Skeletal muscle tissue (tissue), 4 donors: Measurements from ENCODE around the gene YAE1. TPM values are rescaled to one million over a fixed set of nuclear protein-coding genes. Genes with fewer than 3 reads are reported as not detected.
A peak's percentile ranks its signal among the peaks of the same experiment; 100 is the strongest.

Source experiments
- H3K27ac ChIP-seq: one replicate; pipeline ENCODE4 v1.7.0; 2013; ENCODE audit warnings: mild to moderate bottlenecking, low read depth, low read length, inconsistent platforms
- H3K27me3 ChIP-seq, 3 donors: one replicate each; pipeline ENCODE4 v1.7.0; 2013; ENCODE audit warnings: low read length in 3 of 3; ENCODE audit not compliant: control insufficient read depth in 3 of 3, insufficient read depth in 3 of 3
- H3K36me3 ChIP-seq, 3 donors: one replicate each; pipeline ENCODE4 v1.7.0; 2013; ENCODE audit warnings: low read length in 3 of 3; ENCODE audit not compliant: control insufficient read depth in 3 of 3, insufficient read depth in 3 of 3
- H3K4me1 ChIP-seq, 3 donors: one replicate each; pipeline ENCODE4 v1.7.0; 2013; ENCODE audit warnings: low read length in 3 of 3, mild to moderate bottlenecking in 3 of 3; ENCODE audit not compliant: control insufficient read depth in 3 of 3, insufficient read depth in 3 of 3
- H3K4me3 ChIP-seq, 3 donors: one replicate each; pipeline ENCODE4 v1.7.0; 2013; ENCODE audit warnings: low read length in 3 of 3
- H3K9ac ChIP-seq, 3 donors: one replicate each; pipeline ENCODE4 v1.7.0; 2013; ENCODE audit warnings: low read length in 3 of 3, mild to moderate bottlenecking in 3 of 3, moderate library complexity in 2 of 3, low read depth in 1 of 3
- H3K9me3 ChIP-seq, 3 donors: one replicate each; pipeline ENCODE4 v1.7.0; 2013; ENCODE audit warnings: low read length in 3 of 3; ENCODE audit not compliant: control insufficient read depth in 3 of 3
- total RNA-seq: library from RNA; depleted of rRNA; stranded (reverse); fragments of >200 nt; gene quantifications from one replicate; pipeline ENCODE4 v1.2.3, GENCODE V29; 2014
- donor health status: Osteomylitis.

YAE1 gene
- total RNA-seq, result 15.7 TPM

DNA sequence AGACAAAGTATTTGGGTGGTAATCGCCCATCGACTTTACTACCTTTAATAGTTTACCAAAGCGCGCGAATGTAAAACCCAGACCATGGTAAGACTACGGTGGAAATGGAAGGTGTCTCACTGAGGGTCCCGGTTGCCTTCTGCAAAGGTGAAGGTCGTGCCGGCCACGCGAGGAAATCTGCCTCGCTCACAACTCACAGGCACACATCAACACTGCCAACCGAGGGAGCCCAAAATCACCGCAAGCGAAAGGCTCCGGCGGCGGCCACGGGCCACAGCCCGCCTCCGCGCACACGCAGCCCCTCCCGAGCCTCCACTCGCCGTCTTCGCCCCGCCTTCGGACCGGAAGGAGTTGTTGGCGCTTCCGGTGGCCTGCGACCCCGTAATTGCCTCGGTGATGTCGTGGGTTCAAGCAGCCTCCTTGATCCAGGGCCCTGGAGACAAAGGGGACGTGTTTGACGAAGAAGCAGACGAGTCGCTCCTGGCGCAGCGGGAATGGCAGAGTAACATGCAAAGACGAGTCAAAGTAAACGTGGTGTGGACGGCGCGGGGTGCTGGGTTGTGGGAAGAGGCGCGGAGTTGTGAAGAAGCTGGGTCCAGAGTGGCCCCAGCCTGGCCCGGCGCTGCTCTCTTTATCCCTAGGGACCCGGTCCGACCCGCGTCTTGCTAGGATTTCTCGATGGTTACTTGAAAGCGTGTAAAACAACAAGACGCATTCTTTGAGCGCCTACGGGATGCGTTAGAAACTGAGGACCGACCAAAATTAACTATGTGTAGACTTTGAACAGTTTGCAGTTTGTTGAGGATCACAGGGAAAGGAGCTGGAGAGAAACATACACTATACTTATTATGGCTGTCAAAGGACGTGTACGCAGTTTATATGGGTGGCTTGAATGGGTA lies at the start of gene YAE1:
Gene YAE1 (plus strand): TSS at position 382 of the 899 bp plus-strand sequence. CDS start 15 bp downstream, at position 397.
- Histone ChIP-seq H3K27me3 (no peaks in the 10 kb centered on the region), H3K27ac (peak within 1 kb of the TSS; percentile 59), H3K36me3 (peaks cover 0 to 10% (median 6%) of the 10 kb centered on the region in 3 donors), H3K9me3 (no peaks in the 10 kb centered on the region), H3K4me1 (peaks cover 3 to 8% (median 5%) of the 10 kb centered on the region in 3 donors), H3K9ac (peak within 1 kb of the TSS; percentile 84 to 97 (median 93)), H3K4me3 (peak within 1 kb of the TSS; percentile 99)

- Histone ChIP-seq H3K27me3 (peaks cover 0 to 3% (median 0%) of the 10 kb centered on the region in 3 donors), H3K4me3 (no peak overlapping the region), H3K9me3 (no peaks in the 10 kb centered on the region), H3K27ac (no peak overlapping the region), H3K4me1 (no peaks in the 10 kb centered on the region), H3K36me3 (no peaks in the 10 kb centered on the region), H3K9ac (no peak overlapping the region)
Observed at GRCh38 chr7:39516498-39516897, 49.7 kb upstream of the YAE1 start.

DNA sequence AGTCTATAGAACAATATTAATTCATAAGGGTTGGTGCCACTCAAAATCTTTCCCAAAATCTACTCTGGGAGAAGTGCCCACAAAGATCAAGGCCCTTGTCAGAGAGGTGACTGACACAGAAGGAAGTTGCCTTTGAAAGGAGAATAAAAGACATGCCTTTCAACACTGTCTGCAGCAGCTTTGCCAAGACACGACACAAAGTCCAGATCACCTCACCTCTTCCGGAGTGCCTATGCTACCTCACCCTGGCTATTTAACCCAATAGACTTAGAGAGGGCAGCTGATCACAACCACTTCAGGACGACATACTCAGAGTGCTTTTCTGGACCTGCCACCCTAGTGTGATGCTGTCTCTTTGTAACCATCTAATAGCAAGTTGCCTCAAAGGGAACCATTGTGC lies 49.0 kb upstream of the YAE1 start:
- no peaks in the 10 kb centered on the region for H3K9me3 ChIP-seq
- H3K27me3 ChIP-seq, result peaks cover 0 to 3% (median 0%) of the 10 kb centered on the region in 3 donors
- H3K36me3 ChIP-seq, result no peaks in the 10 kb centered on the region
- no peak overlapping the region for H3K27ac ChIP-seq
- H3K4me3 ChIP-seq, result no peak overlapping the region
- H3K9ac ChIP-seq, result no peak overlapping the region
- no peaks in the 10 kb centered on the region for H3K4me1 ChIP-seq

DNA sequence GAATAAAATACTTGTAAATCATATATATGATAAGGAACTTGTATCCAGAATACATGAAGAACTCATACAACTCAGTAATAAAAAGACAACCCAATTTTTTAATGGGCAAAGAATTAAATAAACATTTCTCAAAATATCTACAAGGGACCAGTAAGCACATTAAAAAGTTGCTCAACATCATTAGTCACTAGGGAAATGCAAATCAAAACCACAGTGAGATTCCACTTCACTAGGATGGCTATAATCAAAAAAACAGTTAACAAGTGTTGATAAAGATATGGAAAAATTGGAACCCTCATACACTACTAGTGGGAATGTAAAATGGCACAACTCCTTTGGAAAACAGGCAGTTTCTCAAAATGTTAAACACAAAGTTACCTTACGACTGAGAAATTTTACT lies 40.3 kb upstream of the YAE1 start:
- H3K27ac ChIP-seq, result no peak overlapping the region
- no peak overlapping the region for H3K9ac ChIP-seq
- no peaks in the 10 kb centered on the region for H3K36me3 ChIP-seq
- H3K4me3 ChIP-seq, result no peak overlapping the region
- peaks cover 0 to 3% (median 0%) of the 10 kb centered on the region in 3 donors for H3K27me3 ChIP-seq
- no peaks in the 10 kb centered on the region for H3K9me3 ChIP-seq
- no peaks in the 10 kb centered on the region for H3K4me1 ChIP-seq

DNA sequence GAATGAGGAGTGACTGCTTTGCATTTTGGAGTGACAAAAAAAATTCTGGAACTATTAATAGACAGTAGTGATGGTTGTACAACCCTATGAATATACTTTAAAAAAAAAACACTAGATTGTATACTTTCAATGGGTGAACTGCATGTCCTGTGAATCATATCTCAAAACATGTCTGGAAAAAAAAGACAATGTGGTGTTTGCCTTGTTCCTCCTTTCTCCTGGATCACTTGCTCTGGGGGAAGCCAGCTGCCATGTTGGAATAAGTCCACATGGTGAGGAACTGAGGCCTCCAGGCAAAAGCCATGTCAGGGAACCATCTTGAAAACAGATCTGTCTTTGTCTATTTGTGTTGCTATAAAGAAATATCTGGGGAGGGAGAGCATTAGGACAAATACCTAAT lies 39.5 kb upstream of the YAE1 start:
- Histone ChIP-seq H3K36me3 (no peaks in the 10 kb centered on the region), H3K9me3 (no peaks in the 10 kb centered on the region), H3K9ac (no peak overlapping the region), H3K27ac (no peak overlapping the region), H3K27me3 (peaks cover 0 to 3% (median 0%) of the 10 kb centered on the region in 3 donors), H3K4me3 (no peak overlapping the region), H3K4me1 (no peaks in the 10 kb centered on the region)

DNA sequence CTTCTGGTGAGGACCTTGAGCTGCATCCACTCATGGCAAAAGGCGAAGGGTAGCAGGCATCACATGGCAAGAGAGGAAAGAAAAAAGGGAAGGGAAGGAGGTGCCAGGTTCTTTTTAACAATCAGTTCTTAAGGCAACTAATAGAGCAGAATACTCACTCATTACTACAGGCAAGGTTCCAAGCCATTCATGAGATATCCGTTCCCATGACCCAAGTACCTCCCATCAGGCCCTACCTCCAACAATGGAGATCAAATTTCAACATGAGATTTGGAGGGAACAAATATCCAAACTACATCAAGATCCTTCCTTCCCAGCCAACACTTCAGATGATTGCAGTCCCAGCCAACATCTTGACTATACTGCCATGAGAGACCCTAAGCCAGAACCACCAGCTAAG lies 38.9 kb upstream of the YAE1 start:
- H3K9me3 ChIP-seq, result no peaks in the 10 kb centered on the region
- H3K36me3 ChIP-seq, result no peaks in the 10 kb centered on the region
- H3K27me3 ChIP-seq, result peaks cover 0 to 3% (median 0%) of the 10 kb centered on the region in 3 donors
- H3K4me1 ChIP-seq, result no peaks in the 10 kb centered on the region
- H3K9ac ChIP-seq, result no peak overlapping the region
- H3K4me3 ChIP-seq, result no peak overlapping the region
- no peak overlapping the region for H3K27ac ChIP-seq

- Histone ChIP-seq H3K4me1 (no peaks in the 10 kb centered on the region), H3K27me3 (peaks cover 0 to 3% (median 0%) of the 10 kb centered on the region in 3 donors), H3K36me3 (no peaks in the 10 kb centered on the region), H3K9ac (no peak overlapping the region), H3K27ac (no peak overlapping the region), H3K4me3 (no peak overlapping the region), H3K9me3 (no peaks in the 10 kb centered on the region)
Observed at GRCh38 chr7:39527951-39528350, 38.3 kb upstream of the YAE1 start.

- no peak overlapping the region for H3K9ac ChIP-seq
- H3K4me1 ChIP-seq, result no peaks in the 10 kb centered on the region
- no peak overlapping the region for H3K27ac ChIP-seq
- H3K27me3 ChIP-seq, result peaks cover 0 to 3% (median 0%) of the 10 kb centered on the region in 3 donors
- no peak overlapping the region for H3K4me3 ChIP-seq
- no peaks in the 10 kb centered on the region for H3K9me3 ChIP-seq
- H3K36me3 ChIP-seq, result no peaks in the 10 kb centered on the region
Observed at GRCh38 chr7:39528849-39529248, 37.4 kb upstream of the YAE1 start.

DNA sequence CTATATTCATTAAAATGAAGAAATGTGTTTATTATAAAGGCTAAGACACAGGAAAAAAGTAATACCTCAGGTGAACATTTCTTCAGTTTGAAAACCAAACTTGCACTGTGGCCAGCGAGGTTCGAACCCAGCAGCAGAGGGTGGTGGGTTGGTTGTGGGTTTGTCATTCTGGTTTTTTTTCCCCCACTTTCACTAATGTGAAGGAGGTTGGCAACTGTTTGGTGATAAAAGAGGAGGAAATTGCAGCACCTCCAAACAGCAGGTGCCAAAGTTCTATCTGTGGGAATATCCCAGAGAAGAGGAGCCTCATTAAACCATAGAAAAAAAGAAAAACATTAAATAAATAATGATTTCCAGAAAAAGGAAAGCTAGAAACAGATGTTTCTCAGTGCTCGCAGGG lies 36.6 kb upstream of the YAE1 start:
- Histone ChIP-seq H3K9me3 (no peaks in the 10 kb centered on the region), H3K27me3 (peaks cover 0 to 3% (median 0%) of the 10 kb centered on the region in 3 donors)

GRCh38 chr7:39530971-39531370 lies 35.2 kb upstream of the YAE1 start:
- Histone ChIP-seq H3K9ac (no peak overlapping the region), H3K36me3 (no peaks in the 10 kb centered on the region), H3K9me3 (no peaks in the 10 kb centered on the region), H3K27ac (no peak overlapping the region), H3K4me1 (no peaks in the 10 kb centered on the region), H3K4me3 (no peak overlapping the region), H3K27me3 (peaks cover 0 to 3% (median 0%) of the 10 kb centered on the region in 3 donors)

More for the DNA sequence above, 36.6 kb upstream of the YAE1 start:
- no peaks in the 10 kb centered on the region for H3K4me1 ChIP-seq
- no peaks in the 10 kb centered on the region for H3K36me3 ChIP-seq
- H3K9ac ChIP-seq, result no peak overlapping the region
- no peak overlapping the region for H3K4me3 ChIP-seq
- no peak overlapping the region for H3K27ac ChIP-seq
